ENCODE measurements around the gene ZNF326.
"Not testable (repeated sequence)": the region's sequence is repeated elsewhere in the genome, so short reads cannot be mapped to it uniquely, and the experiment has no call there.

The ZNF326 gene

DNA sequence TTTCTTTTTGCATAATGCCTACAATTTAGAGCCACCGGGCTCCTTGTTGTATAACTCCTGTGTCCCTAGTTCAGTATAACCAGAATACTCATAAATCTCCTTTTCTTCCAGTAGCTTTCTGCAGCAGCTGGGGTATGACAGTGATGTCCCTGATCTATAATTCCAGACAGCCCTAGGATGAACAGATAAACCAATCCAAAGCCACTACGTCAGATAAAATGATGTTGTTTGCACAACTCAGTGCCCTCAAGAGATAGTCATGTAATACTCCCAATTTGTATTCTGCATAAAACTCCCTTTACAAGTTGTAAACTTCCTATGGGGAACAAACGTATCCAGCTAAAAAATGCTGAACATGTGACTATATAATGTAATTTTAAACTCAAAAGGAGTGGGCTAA is 44.7 kb downstream of the ZNF326 start:
- H3K36me3 Mint-ChIP-seq (ENCODE audit: insufficient read depth), result peaks cover 2% of the 10 kb centered on the region
- H3K4me1 Mint-ChIP-seq, result no peaks in the 10 kb centered on the region
- ATAC-seq (replicated peaks; ENCODE audit: extremely low read depth, poor library complexity, severe bottlenecking) (no peak), DNase-seq (ENCODE audit: low spot score in 2 of 2) (no peak)
- H3K9me3 Mint-ChIP-seq, result no peaks in the 10 kb centered on the region
- H3K4me3 Mint-ChIP-seq, result no peak overlapping the region
- peaks cover 4% of the 10 kb centered on the region for H3K27me3 Mint-ChIP-seq
- H3K27ac Mint-ChIP-seq (ENCODE audit: low read depth), result no peak overlapping the region

DNA sequence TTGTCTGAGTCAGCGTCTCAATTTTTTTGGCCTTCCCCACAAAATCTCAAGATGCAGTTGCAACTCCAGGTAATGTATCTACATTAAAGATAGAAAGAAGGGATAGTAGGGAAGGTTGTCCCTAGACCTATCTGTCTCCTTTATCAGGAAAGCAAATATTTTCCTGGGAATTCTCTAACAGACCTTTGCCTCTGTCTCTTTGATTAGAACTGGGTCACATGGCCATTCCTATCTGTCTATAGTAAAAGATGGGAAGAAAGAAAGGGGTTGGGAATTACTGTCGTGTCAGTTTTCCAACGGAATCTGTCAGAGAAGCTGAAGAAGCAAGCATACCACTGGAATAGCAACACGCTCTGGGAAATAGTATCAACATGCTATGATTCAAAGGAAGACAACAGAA is 48.7 kb downstream of the ZNF326 start:
- DNase-seq (ENCODE audit: low spot score in 2 of 2) (no peak), ATAC-seq (replicated peaks; ENCODE audit: extremely low read depth, poor library complexity, severe bottlenecking) (no peak)
- Mint-ChIP-seq H3K27me3 (peaks cover 27% of the 10 kb centered on the region), H3K9me3 (no peaks in the 10 kb centered on the region), H3K4me3 (no peak overlapping the region), H3K36me3 (ENCODE audit: insufficient read depth) (peaks cover 2% of the 10 kb centered on the region), H3K27ac (ENCODE audit: low read depth) (no peak overlapping the region), H3K4me1 (no peaks in the 10 kb centered on the region)

DNA sequence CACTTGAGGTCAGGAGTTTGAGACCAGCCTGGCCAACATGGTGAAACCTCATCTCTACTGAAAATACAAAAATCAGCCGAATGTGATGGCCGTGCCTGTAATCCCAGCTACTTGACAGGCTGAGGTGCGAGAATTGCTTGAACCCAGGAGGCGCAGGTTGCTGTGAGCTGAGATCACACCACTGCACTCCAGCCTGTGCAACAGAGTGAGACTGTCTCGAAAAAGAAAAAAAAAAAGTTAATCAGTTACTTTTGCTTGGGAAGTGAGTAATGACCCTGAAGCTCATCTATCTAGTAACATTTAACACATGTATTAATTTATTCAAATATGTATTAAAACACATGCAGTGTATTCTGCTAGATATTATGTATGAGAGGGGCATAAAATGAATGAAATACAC is 49.4 kb downstream of the ZNF326 start:
- Mint-ChIP-seq H3K4me1 (no peaks in the 10 kb centered on the region), H3K27me3 (peaks cover 27% of the 10 kb centered on the region), H3K36me3 (ENCODE audit: insufficient read depth) (peaks cover 2% of the 10 kb centered on the region), H3K9me3 (no peaks in the 10 kb centered on the region), H3K4me3 (no peak overlapping the region), H3K27ac (ENCODE audit: low read depth) (no peak overlapping the region)
- ATAC-seq (replicated peaks; ENCODE audit: extremely low read depth, poor library complexity, severe bottlenecking), result no peak
- no peak for DNase-seq (ENCODE audit: low spot score in 2 of 2)

DNA sequence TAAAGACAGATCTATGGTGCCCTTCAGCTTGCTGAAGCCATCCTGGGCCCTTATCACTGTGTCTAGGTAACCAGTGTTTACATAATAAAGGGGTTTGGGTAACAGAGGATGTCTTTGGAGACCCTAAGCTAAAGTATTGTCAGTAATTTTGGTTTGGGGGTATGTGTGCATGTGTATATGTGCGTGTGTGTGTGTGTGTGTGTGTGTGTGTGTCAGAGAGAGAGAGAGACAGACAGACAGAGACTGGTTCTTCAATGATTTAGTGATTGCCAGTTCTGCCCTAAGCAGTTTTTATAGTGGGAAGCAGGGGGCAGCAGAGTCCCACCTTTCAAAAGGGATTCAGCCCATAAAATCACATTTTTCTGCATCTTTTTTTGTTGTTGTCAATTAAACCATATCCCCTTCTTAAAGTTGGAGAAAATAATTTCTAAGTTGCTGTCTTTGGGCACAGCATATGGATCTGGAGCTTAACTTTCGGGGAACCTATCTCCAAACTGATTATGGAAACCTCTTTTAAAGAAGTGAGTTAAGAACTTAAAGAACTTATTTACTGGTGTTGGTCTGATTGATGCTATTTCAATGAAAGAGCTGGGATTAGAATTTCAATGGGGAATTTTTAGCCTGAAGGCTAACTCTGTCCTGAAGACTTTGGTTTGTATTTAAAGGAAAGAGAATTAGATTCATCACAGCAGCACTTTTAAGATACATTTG is 51.1 kb downstream of the ZNF326 start:
- no peak overlapping the region for H3K27ac Mint-ChIP-seq (ENCODE audit: low read depth)
- peak; percentile 28 for ATAC-seq (replicated peaks; ENCODE audit: extremely low read depth, poor library complexity, severe bottlenecking)

DNA sequence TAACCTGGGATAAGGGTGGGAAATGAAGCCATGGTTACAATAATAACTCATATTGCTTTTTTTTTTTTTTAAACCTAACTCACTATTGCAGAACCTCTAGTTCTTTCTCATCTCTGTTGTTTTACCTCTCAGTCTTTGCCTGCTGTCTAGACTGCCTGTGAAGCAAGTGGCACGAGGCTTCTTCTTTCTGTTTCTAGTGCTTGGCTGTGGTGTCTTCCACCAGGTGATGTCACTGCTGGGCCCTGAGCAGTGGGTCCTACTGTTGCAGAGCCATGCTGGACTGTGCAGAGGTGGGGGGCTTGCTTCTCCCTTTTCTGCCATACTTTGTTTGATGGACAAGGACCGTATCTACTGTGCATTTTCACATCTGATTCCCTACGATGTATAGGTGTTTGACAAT is 51.7 kb downstream of the ZNF326 start:
- Mint-ChIP-seq H3K36me3 (ENCODE audit: insufficient read depth) (peaks cover 1% of the 10 kb centered on the region), H3K4me3 (no peak overlapping the region), H3K27ac (ENCODE audit: low read depth) (no peak overlapping the region), H3K4me1 (no peaks in the 10 kb centered on the region), H3K27me3 (peaks cover 36% of the 10 kb centered on the region), H3K9me3 (no peaks in the 10 kb centered on the region)
- no peak for DNase-seq (ENCODE audit: low spot score in 2 of 2)
- ATAC-seq (replicated peaks; ENCODE audit: extremely low read depth, poor library complexity, severe bottlenecking), result no peak

More for the DNA sequence above, 51.1 kb downstream of the ZNF326 start:
- Mint-ChIP-seq H3K27me3 (peaks cover 29% of the 10 kb centered on the region), H3K4me3 (no peak overlapping the region), H3K9me3 (no peaks in the 10 kb centered on the region), H3K4me1 (no peaks in the 10 kb centered on the region), H3K36me3 (ENCODE audit: insufficient read depth) (peaks cover 2% of the 10 kb centered on the region)
- DNase-seq (ENCODE audit: low spot score in 2 of 2), result no peak

DNA sequence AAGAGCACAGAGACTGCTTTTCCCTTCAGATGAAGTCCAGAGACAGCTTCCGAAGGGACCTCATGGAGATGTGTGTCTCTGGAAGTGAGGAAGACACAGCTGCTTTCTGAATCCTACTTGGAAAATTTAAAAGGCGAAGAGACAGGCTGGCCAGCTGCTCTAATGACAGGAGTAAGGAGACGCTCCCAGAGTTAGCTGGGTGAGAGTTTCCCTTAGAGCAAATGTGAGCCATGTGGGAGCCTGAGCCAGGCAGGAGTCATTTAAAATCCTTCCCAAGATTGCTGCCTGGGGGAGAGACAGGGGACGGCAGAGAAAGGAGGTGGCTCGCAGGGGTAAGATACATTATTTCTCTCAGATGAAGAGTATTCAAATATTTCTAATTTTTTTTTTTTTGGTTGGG is 53.1 kb downstream of the ZNF326 start:
- Mint-ChIP-seq H3K36me3 (ENCODE audit: insufficient read depth) (no peaks in the 10 kb centered on the region), H3K27me3 (peaks cover 41% of the 10 kb centered on the region), H3K4me3 (no peak overlapping the region), H3K9me3 (no peaks in the 10 kb centered on the region), H3K4me1 (no peaks in the 10 kb centered on the region), H3K27ac (ENCODE audit: low read depth) (no peak overlapping the region)
- DNase-seq (ENCODE audit: low spot score in 2 of 2) (no peak), ATAC-seq (replicated peaks; ENCODE audit: extremely low read depth, poor library complexity, severe bottlenecking) (no peak)

DNA sequence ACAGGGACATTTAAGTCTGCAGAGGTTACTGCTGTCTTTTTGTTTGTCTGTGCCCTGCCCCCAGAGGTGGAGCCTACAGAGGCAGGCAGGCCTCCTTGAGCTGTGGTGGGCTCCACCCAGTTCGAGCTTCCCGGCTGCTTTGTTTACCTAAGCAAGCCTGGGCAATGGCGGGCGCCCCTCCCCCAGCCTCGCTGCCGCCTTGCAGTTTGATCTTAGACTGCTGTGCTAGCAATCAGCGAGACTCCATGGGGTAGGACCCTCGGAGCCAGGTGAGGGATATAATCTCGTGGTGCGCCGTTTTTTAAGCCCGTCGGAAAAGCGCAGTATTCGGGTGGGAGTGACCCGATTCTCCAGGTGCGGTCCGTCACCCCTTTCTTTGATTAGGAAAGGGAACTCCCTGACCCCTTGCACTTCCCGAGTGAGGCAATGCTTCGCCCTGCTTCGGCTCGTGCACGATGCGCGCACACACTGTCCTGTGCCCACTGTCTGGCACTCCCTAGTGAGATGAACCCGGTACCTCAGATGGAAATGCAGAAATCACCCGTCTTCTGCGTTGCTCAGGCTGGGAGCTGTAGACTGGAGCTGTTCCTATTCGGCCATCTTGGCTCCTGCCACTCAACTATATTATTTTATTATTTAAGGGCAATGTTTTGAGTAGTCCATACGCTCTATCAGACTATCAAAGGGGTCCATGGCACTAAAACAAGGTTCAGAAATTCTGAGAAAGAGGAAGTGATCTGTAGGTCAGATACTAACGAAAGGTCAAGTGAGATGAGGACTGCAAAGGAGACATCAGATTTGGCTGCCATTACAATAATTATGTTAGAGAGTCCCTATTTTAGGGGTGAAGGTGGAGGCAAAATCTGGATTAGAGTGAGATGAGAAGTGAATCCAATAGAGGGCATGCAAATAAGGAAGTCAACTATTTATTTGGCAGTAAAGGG is 68.1 kb downstream of the ZNF326 start:
- H3K27ac Mint-ChIP-seq (ENCODE audit: low read depth); DNase-seq (ENCODE audit: low spot score in 2 of 2); H3K9me3 Mint-ChIP-seq; H3K4me1 Mint-ChIP-seq; ATAC-seq (replicated peaks; ENCODE audit: extremely low read depth, poor library complexity, severe bottlenecking); H3K36me3 Mint-ChIP-seq (ENCODE audit: insufficient read depth); H3K4me3 Mint-ChIP-seq: not testable (repeated sequence)
- H3K27me3 Mint-ChIP-seq, result peaks cover 27% of the 10 kb centered on the region

DNA sequence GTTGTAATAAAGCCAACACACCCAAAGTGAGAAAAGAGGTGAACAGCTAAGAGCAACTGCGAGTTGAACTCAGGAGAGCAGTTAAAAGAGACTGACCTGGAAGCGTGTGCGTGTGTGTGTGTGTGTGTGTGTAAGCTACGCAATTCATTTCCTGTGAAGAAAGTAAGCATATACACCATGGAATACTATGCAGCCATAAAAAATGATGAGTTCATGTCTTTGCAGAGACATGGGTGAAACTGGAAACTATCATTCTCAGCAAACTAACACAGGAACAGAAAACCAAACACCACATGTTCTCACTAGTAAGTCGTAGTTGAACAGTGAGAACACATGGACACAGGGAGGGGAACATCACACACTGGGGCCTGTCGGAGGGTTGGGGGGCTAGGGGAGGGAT is 69.2 kb downstream of the ZNF326 start:
- not testable (repeated sequence) for H3K4me1 Mint-ChIP-seq; ATAC-seq (replicated peaks; ENCODE audit: extremely low read depth, poor library complexity, severe bottlenecking); H3K36me3 Mint-ChIP-seq (ENCODE audit: insufficient read depth); DNase-seq (ENCODE audit: low spot score in 2 of 2); H3K9me3 Mint-ChIP-seq; H3K27ac Mint-ChIP-seq (ENCODE audit: low read depth); H3K4me3 Mint-ChIP-seq
- H3K27me3 Mint-ChIP-seq, result peaks cover 28% of the 10 kb centered on the region

DNA sequence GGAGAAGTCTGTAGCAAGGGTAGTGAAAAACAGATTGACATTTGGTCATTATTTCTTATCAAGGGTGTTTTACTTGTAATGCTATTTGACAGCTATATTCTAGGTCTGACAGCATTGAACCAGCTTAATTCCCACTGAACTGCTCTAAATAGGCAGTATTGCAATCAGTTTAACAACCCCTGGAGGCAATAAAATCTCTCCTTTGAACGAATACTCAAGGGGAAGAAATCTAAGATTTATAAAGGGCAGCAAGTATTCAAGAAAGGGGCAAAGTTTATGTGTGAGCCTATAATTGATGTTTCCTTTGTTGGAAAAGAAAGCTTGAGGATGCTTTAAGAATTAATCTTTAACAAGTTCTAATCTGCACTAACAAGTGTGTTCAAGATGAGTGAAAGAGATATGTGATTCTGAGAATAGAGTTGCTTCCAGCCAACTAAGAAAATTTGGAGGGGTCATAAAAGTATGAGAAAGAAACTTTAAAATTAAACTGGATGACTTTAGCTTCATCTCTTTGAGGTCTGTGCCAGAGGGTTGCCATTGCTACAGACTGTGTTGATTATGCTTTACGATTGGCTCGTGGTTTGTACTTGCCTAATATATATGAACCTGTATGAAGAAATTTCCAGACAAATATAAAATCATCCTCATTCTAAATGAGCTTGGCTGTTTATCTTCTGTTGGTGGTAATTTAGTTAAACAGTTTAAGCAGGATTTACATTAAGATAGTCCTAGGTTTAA is 72.5 kb downstream of the ZNF326 start:
- H3K27ac Mint-ChIP-seq (ENCODE audit: low read depth), result no peak overlapping the region
- no peak for ATAC-seq (replicated peaks; ENCODE audit: extremely low read depth, poor library complexity, severe bottlenecking)
- H3K9me3 Mint-ChIP-seq, result peaks cover 7% of the 10 kb centered on the region
- H3K36me3 Mint-ChIP-seq (ENCODE audit: insufficient read depth), result peaks cover 3% of the 10 kb centered on the region
- DNase-seq (ENCODE audit: low spot score in 2 of 2), result no peak
- no peak overlapping the region for H3K4me3 Mint-ChIP-seq
- H3K4me1 Mint-ChIP-seq, result no peaks in the 10 kb centered on the region
- H3K27me3 Mint-ChIP-seq, result peaks cover 55% of the 10 kb centered on the region

DNA sequence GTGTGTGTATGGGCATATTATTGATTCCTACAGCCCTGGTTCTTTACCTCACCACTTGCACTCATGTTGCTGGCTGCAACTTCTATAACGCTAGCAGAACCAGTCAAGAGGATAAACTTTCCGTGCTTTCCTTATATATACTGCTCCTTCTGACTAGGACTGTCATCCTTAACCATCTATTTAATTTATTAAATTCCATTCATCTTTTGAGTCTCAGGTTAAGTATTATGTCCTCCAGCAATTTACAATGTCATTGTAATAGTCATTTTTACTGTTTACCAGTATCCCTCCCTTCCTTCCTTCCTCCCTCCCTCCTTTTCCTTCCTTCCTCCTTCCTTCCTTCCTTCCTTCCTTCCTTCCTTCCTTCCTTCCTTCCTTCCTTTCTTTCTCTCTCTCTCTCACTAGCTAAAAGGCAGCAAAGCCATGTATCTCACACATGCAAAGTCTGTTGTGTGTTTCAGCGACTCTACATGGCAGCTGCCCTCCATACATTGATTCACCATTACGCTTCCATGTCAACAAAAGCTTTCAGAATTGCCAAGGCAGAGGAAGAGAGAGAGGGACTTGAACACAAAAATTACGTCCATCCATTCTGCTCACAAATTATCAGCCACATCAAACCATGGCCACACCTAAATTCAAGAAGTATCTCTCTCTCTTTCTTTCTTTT is 73.8 kb downstream of the ZNF326 start:
- ATAC-seq (replicated peaks; ENCODE audit: extremely low read depth, poor library complexity, severe bottlenecking), result no peak
- peaks cover 3% of the 10 kb centered on the region for H3K36me3 Mint-ChIP-seq (ENCODE audit: insufficient read depth)
- H3K27ac Mint-ChIP-seq (ENCODE audit: low read depth), result no peak overlapping the region
- peaks cover 5% of the 10 kb centered on the region for H3K9me3 Mint-ChIP-seq
- no peak for DNase-seq (ENCODE audit: low spot score in 2 of 2)
- no peaks in the 10 kb centered on the region for H3K4me1 Mint-ChIP-seq
- peaks cover 58% of the 10 kb centered on the region for H3K27me3 Mint-ChIP-seq
- H3K4me3 Mint-ChIP-seq, result no peak overlapping the region

DNA sequence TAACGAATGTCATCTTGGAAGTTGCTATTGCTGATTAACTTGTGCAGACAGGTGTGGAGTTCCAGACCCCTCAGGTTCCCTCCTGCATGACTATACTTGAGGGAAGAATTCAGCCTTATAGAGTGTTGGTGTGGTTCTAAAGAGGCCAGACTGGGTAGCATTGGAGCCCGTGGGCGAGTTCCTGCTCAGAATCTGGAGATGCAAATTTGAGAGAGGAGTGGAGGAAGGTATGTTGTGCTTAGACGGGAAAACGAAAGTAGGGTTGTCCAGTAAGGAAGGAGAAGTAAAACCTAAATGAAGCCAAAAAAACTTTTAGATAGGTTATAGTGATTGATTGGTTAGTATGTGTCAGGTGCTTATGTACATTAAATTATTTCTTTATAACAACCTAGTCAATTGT is 79.2 kb downstream of the ZNF326 start:
- Mint-ChIP-seq H3K4me1 (no peaks in the 10 kb centered on the region), H3K4me3 (no peak overlapping the region)

DNA sequence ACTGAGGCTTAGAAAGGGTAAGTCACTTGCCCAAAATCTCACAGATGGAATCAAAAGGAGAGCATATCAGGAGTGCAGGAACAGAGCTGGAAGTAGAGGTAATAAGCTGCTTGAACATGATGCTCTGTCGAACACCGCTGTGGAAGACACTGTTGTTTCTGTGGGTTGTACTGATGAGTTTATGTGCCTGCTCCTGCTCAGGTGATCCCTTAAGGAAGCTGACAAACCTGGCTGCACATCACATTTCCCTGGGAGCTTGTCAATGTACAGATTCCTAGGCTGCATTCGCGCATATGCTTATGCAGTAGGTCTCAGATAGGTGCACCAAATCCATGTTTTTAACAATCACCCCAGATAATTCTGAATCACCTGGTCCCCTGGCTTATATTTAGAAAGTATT is 79.7 kb downstream of the ZNF326 start:
- H3K27ac Mint-ChIP-seq (ENCODE audit: low read depth), result no peak overlapping the region
- H3K9me3 Mint-ChIP-seq, result no peaks in the 10 kb centered on the region
- H3K36me3 Mint-ChIP-seq (ENCODE audit: insufficient read depth), result no peaks in the 10 kb centered on the region
- ATAC-seq (replicated peaks; ENCODE audit: extremely low read depth, poor library complexity, severe bottlenecking) (no peak), DNase-seq (ENCODE audit: low spot score in 2 of 2) (no peak)
- H3K27me3 Mint-ChIP-seq, result peaks cover 39% of the 10 kb centered on the region
- H3K4me3 Mint-ChIP-seq, result no peak overlapping the region
- no peaks in the 10 kb centered on the region for H3K4me1 Mint-ChIP-seq

More for the DNA sequence above, 79.2 kb downstream of the ZNF326 start:
- Mint-ChIP-seq H3K27ac (ENCODE audit: low read depth) (no peak overlapping the region), H3K27me3 (peaks cover 44% of the 10 kb centered on the region), H3K9me3 (no peaks in the 10 kb centered on the region), H3K36me3 (ENCODE audit: insufficient read depth) (no peaks in the 10 kb centered on the region)
- ATAC-seq (replicated peaks; ENCODE audit: extremely low read depth, poor library complexity, severe bottlenecking) (peak; percentile 19), DNase-seq (ENCODE audit: low spot score in 2 of 2) (no peak)
